ENCODE measurements around the gene DNAH6. TPM values are rescaled to one million over a fixed set of nuclear protein-coding genes. Genes with fewer than 3 reads are reported as not detected.

DNAH6 gene
- total RNA-seq, 4 donors from 2014 or later, result 0.06 to 0.38 (median 0.13) TPM; not detected in 1

GRCh38 chr2:84639751-84640150, 123.5 kb downstream of the DNAH6 start:
- Histone ChIP-seq H3K4me1 (no peaks in the 10 kb centered on the region), H3K4me3 (no peak overlapping the region), H3K9me3 (no peaks in the 10 kb centered on the region), H3K27me3 (no peaks in the 10 kb centered on the region), H3K27ac (no peak overlapping the region), H3K36me3 (no peaks in the 10 kb centered on the region)
- TF ChIP-seq POLR2A (IDR thresholded peaks at IDR 0.05) (no peak), CTCF (IDR thresholded peaks at IDR 0.05) (no peak)
- DNase-seq, result no peak
- intact Hi-C loops (cut with DNase I), result loop anchor here (10.0 kb wide), 1 partner anchor 145 kb away; no protein-coding TSS in a partner anchor
- WGBS, 2 donors, result 63 to 75% methylated on average over 4 to 5 of the region's 5 CpGs

GRCh38 chr2:84640411-84640810, 124.1 kb downstream of the DNAH6 start:
- H3K27me3 ChIP-seq, result no peaks in the 10 kb centered on the region
- DNase-seq, result no peak
- intact Hi-C loops (cut with DNase I), result no loop called here
- no peaks in the 10 kb centered on the region for H3K4me1 ChIP-seq
- H3K36me3 ChIP-seq, result no peaks in the 10 kb centered on the region
- H3K27ac ChIP-seq, result no peak overlapping the region
- H3K9me3 ChIP-seq, result no peaks in the 10 kb centered on the region
- H3K4me3 ChIP-seq, result no peak overlapping the region
- TF ChIP-seq CTCF (IDR thresholded peaks at IDR 0.05), result no peak
- 49 to 59% methylated on average over 2 of the region's 2 CpGs for WGBS, 2 donors

GRCh38 chr2:84641021-84641420, 124.7 kb downstream of the DNAH6 start:
- H3K9me3 ChIP-seq, result no peaks in the 10 kb centered on the region
- no peak overlapping the region for H3K27ac ChIP-seq
- no peak overlapping the region for H3K4me3 ChIP-seq
- TF ChIP-seq POLR2A (IDR thresholded peaks at IDR 0.05) (no peak), CTCF (IDR thresholded peaks at IDR 0.05) (no peak)
- H3K36me3 ChIP-seq, result no peaks in the 10 kb centered on the region
- no peak for DNase-seq
- H3K4me1 ChIP-seq, result no peaks in the 10 kb centered on the region
- WGBS, 2 donors, result 76 to 79% methylated on average over 1 of the region's 1 CpG
- intact Hi-C loops (cut with DNase I), result no loop called here
- H3K27me3 ChIP-seq, result no peaks in the 10 kb centered on the region

GRCh38 chr2:84643991-84644390, 127.7 kb downstream of the DNAH6 start:
- DNase-seq, result no peak
- Histone ChIP-seq H3K27ac (no peak overlapping the region), H3K36me3 (no peaks in the 10 kb centered on the region), H3K4me3 (no peak overlapping the region), H3K27me3 (no peaks in the 10 kb centered on the region), H3K4me1 (no peaks in the 10 kb centered on the region), H3K9me3 (no peaks in the 10 kb centered on the region)
- 80 to 90% methylated on average over 2 of the region's 3 CpGs for WGBS, 2 donors
- intact Hi-C loops (cut with DNase I), result no loop called here
- TF ChIP-seq CTCF (IDR thresholded peaks at IDR 0.05) (no peak), POLR2A (IDR thresholded peaks at IDR 0.05) (no peak)

- no peak for DNase-seq
- TF ChIP-seq POLR2A (IDR thresholded peaks at IDR 0.05), result no peak
- TF ChIP-seq CTCF (IDR thresholded peaks at IDR 0.05), result no peak
- Histone ChIP-seq H3K4me1 (no peaks in the 10 kb centered on the region), H3K9me3 (no peaks in the 10 kb centered on the region), H3K27me3 (no peaks in the 10 kb centered on the region), H3K36me3 (no peaks in the 10 kb centered on the region), H3K27ac (no peak overlapping the region), H3K4me3 (no peak overlapping the region)
- intact Hi-C loops (cut with DNase I), result no loop called here
These were observed 130.2 kb downstream of the DNAH6 start for GRCh38 chr2:84646514-84646913.

Measured in esophagus squamous epithelium (tissue), 5 donors.